Heart right ventricle (tissue), 16 donors: Measurements from ENCODE around the gene PCCA. TPM values are rescaled to one million over a fixed set of nuclear protein-coding genes. Genes with fewer than 3 reads are reported as not detected.

Source experiments
- ATAC-seq, 8 donors: fragments of 200-7000 bp; cut with Tn5 transposase; one replicate each; pipeline ENCODE4 v1.9.1; 2020; ENCODE audit warnings: mild to moderate bottlenecking in 8 of 8, moderate library complexity in 8 of 8, moderate number of reproducible peaks in 1 of 8
- DNase-seq, 2 donors: peaks; one replicate each; pipeline ENCODE4 v3.0.0-alpha.2; 2020
- H3K27ac ChIP-seq, 10 donors: fragments of 200-600 bp; sonication (generic) in 2 of 10; one replicate each; pipeline versions ENCODE4 v1.5.0 to v1.8.0; 2020 to 2022; ENCODE audit warnings: mild to moderate bottlenecking in 3 of 10
- H3K27me3 ChIP-seq, 7 donors: fragments of 200-600 bp; one replicate each; pipeline ENCODE4 v1.8.0; 2021 to 2022; ENCODE audit warnings: mild to moderate bottlenecking in 2 of 7
- H3K36me3 ChIP-seq, 9 donors: fragments of 200-600 bp; sonication (generic) in 1 of 9; one replicate each; pipeline versions ENCODE4 v1.5.0 to v1.8.0; 2020 to 2022; ENCODE audit warnings: mild to moderate bottlenecking in 2 of 9
- H3K4me1 ChIP-seq, 9 donors: fragments of 200-600 bp; sonication (generic) in 1 of 9; one replicate each; pipeline versions ENCODE4 v1.5.0 to v1.8.0; 2020 to 2022; ENCODE audit warnings: mild to moderate bottlenecking in 4 of 9
- H3K4me3 ChIP-seq, 10 donors: fragments of 200-600 bp; sonication (generic) in 2 of 10; one replicate each; pipeline versions ENCODE4 v1.5.0 to v1.8.0; 2020 to 2022; ENCODE audit warnings: mild to moderate bottlenecking in 7 of 10, moderate library complexity in 2 of 10
- H3K9me3 ChIP-seq, 11 donors: fragments of 200-600 bp in 10 of 11; sonication (generic) in 2 of 11; one replicate each; pipeline versions ENCODE4 v1.5.0 to v1.8.0; 2013 to 2022; ENCODE audit warnings: mild to moderate bottlenecking in 2 of 11, control low read depth in 1 of 11, moderate library complexity in 1 of 11
- WGBS, 2 donors: extraction: QIAGEN DNeasy Blood & Tissue Kit; methylation state at CpG; one replicate each; pipeline ENCODE4 v1.1.7; 2013; ENCODE audit warnings: inconsistent platforms in 1 of 2; 5-methylcytosine and 5-hydroxymethylcytosine counted together
- intact Hi-C, 10 donors: fragments of 100-400 bp; cut with DNase I; formaldehyde crosslinking; loops; one replicate each; pipeline versions ENCODE4 v1.11.1 to v1.14.2; 2022
- polyA plus RNA-seq, 2 donors: library from polyadenylated mRNA; stranded (reverse); fragments of 200-250 nt; gene quantifications; one replicate each; pipeline ENCODE4 v1.2.3, GENCODE V29; 2013
- total RNA-seq, 10 donors: library from RNA; stranded (reverse); fragmentation: NEBNext Ultra II Directional in 3 of 10; extraction: Animal tissue kit (Norgen Biotek cat#: 25700) in 3 of 10; gene quantifications; one replicate each; pipeline versions ENCODE4 v1.2.1 to v1.2.4, GENCODE V29; 2021 to 2023
- TF ChIP-seq, protein P1 (sequence below), 9 donors: fragments of 200-600 bp; sonication (generic) in 2 of 9; IDR thresholded peaks; one replicate each; pipeline versions ENCODE4 v1.5.0 to v1.8.0; 2021 to 2022; ENCODE audit warnings: antibody characterized with exemption in 9 of 9, mild to moderate bottlenecking in 5 of 9, moderate library complexity in 1 of 9
- donor health status: Arrhythmogenic right ventricular cardiomyopathy.
- donor health status: ischemic (EF 13 %, LVEDD 7.1; RV severe dilation, severe dysfunction).
- donor health status: healthy with polysubstance abuse.
- donor health status: DM: no; HTN: yes; CAD: no.
- donor health status: DM: no; HTN: no; CAD: no.
- donor health status: ischemic (EF 25% LVEDD 6.9; RV normal size, moderate dysfunction).
- donor health status: ischemic (EF 25% LVEDD 5.7; RV mildly dilated, moderate dysfunction).
- donor health status: healthy.
- donor health status: DM: yes; HTN: yes; CAD: no.
- donor health status: Ischemic cardiomyopathy.
- donor health status: ischemic (EF 35%, LVEDD 5.7; RV mildly dilated, moderate dysfunction).
- donor health status: nonischemic (EF 11% LVEDD 7.7; RV severe dilation, severe dysfunction).
- donor health status: DM: yes; HTN: yes; CAD: no.
- donor health status: PGD.
- donor health status: ischemic (EF 29% LVEDD 5.4; RV normal size, mild dysfunction).
- donor health status: nonischemic (EF 23%, LVEDD 6.1; RV moderate dilation, normal function).

The PCCA gene
- total and polyA plus RNA-seq, 12 donors, result 21.2 to 71.9 (median 60.7) TPM

DNA sequence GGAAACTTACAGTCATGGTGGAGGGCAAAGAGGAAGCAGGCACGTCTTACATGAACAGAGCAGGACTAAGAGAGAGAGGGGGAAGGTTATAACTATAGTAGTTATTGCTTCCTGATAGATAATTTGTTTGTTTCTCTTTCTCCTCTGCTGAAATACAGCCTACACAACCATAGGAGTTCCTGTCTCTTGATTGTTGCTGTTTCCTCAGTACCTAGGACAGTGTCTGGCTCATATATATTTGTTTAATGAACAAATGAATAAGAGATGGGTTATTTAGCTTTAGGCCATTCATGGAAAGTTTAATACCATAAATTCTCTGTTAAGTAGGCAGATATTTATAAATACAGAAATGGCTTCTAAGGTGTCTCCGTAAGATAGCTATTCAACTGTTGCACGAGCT lies 95.2 kb downstream of the PCCA start:
- 93 to 95% methylated on average over 3 of the region's 3 CpGs for WGBS, 2 donors
- Histone ChIP-seq H3K4me3 (no peak overlapping the region), H3K27ac (no peak overlapping the region), H3K36me3 (no peaks in the 10 kb centered on the region), H3K9me3 (peaks cover 0 to 6% (median 0%) of the 10 kb centered on the region in 11 donors), H3K4me1 (no peaks in the 10 kb centered on the region), H3K27me3 (no peaks in the 10 kb centered on the region)
- ATAC-seq (no peak), DNase-seq (no peak)
- TF ChIP-seq, protein P1, sequence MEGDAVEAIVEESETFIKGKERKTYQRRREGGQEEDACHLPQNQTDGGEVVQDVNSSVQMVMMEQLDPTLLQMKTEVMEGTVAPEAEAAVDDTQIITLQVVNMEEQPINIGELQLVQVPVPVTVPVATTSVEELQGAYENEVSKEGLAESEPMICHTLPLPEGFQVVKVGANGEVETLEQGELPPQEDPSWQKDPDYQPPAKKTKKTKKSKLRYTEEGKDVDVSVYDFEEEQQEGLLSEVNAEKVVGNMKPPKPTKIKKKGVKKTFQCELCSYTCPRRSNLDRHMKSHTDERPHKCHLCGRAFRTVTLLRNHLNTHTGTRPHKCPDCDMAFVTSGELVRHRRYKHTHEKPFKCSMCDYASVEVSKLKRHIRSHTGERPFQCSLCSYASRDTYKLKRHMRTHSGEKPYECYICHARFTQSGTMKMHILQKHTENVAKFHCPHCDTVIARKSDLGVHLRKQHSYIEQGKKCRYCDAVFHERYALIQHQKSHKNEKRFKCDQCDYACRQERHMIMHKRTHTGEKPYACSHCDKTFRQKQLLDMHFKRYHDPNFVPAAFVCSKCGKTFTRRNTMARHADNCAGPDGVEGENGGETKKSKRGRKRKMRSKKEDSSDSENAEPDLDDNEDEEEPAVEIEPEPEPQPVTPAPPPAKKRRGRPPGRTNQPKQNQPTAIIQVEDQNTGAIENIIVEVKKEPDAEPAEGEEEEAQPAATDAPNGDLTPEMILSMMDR (IDR thresholded peaks at IDR 0.05), result no peak
- intact Hi-C loops, result no loop called here

DNA sequence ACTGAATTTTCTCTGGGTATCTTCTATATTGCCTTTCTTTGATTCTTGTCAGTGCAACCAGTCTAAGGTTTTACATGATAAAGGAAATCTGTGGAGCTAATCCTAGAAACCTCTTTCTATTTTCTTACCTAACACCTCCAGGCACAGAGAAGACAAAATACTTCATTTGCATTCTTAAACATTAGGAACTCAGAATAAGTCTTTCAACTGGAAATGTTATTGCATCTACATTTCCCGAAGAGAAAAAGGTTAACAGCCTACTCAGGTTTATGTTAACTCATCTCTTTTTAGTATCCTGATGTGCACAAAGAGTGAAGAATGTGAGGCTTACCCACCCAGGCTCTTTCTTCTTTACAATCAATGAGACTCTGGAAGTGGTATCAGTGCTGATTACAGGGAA lies 106.7 kb downstream of the PCCA start:
- WGBS, 2 donors, result 43 to 59% methylated on average over 1 of the region's 1 CpG
- TF ChIP-seq, protein P1 (IDR thresholded peaks at IDR 0.05), result no peak
- Histone ChIP-seq H3K4me1 (no peaks in the 10 kb centered on the region), H3K9me3 (no peaks in the 10 kb centered on the region), H3K27ac (no peak overlapping the region), H3K4me3 (no peak overlapping the region), H3K27me3 (no peaks in the 10 kb centered on the region), H3K36me3 (no peaks in the 10 kb centered on the region)
- DNase-seq (no peak), ATAC-seq (no peak)
- intact Hi-C loops, result no loop called here

DNA sequence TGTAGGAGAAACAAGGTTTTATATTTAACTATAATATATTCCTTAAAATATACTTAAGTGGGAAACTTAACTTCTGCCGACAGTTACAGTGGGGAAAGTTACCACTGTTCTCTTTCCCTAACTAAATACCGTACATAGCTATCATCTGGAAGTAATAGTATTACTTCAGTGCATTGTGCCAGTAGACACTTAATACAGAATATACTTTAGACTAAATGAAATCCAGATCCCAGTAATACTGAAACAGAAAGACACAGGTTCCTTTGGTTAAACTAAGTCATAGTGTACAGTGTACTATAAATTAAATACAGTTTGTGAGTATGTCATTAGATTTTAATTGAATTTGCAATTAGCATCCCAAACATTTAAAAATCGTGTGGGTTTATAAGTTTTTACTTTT lies 107.5 kb downstream of the PCCA start:
- H3K9me3 ChIP-seq, result no peaks in the 10 kb centered on the region
- no peak overlapping the region for H3K4me3 ChIP-seq
- ATAC-seq (no peak), DNase-seq (no peak)
- TF ChIP-seq, protein P1 (IDR thresholded peaks at IDR 0.05), result no peak
- no peaks in the 10 kb centered on the region for H3K27me3 ChIP-seq
- H3K36me3 ChIP-seq, result no peaks in the 10 kb centered on the region
- intact Hi-C loops, result no loop called here
- WGBS, 2 donors, result 89 to 90% methylated on average over 3 of the region's 3 CpGs
- no peaks in the 10 kb centered on the region for H3K4me1 ChIP-seq
- no peak overlapping the region for H3K27ac ChIP-seq

DNA sequence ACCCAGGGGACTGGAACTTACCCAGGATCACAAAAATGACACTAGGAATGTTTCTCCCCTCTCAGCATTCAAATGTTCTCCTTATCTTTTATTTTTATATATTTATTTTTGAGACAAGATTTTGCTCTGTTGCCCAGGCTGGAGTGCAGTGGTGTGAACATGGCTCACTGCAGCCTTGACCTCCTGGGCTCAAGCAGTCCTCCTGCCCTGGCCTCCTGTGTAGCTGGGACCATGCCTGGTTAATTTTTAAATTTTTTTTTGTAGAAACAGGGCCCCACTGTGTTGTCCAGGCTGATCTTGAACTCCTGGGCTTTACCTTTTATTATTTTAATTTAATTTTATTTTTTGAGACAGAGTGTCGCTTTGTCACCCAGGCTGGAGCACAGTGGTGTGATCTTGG lies 108.2 kb downstream of the PCCA start:
- Histone ChIP-seq H3K27ac (no peak overlapping the region), H3K27me3 (no peaks in the 10 kb centered on the region), H3K4me3 (no peak overlapping the region), H3K36me3 (no peaks in the 10 kb centered on the region), H3K4me1 (no peaks in the 10 kb centered on the region), H3K9me3 (peaks cover 0 to 4% (median 0%) of the 10 kb centered on the region in 11 donors)
- intact Hi-C loops, result no loop called here
- no peak for ATAC-seq
- WGBS, 2 donors, result 96 to 97% methylated on average over 1 of the region's 1 CpG
- DNase-seq, result no peak
- TF ChIP-seq, protein P1 (IDR thresholded peaks at IDR 0.05), result no peak
